SK-N-SH treated with all-trans-retinoic acid at 6 μM for 48 hours (cell line): ENCODE data around the gene DPY19L3.

Source experiments
- ATAC-seq: fragments of 200-7000 bp; cut with Tn5 transposase; 3 replicates; pipeline ENCODE4 v1.9.1; 2020; ENCODE audit warnings: mild to moderate bottlenecking, moderate library complexity
- ARNTL ChIP-seq: fragments of 450-650 bp; formaldehyde crosslinking; IDR thresholded peaks from 2 replicates; pipeline ENCODE4 v1.5.0; 2020; ENCODE audit warnings: low read depth, mild to moderate bottlenecking, moderate library complexity, borderline replicate concordance
- BACH2 ChIP-seq: fragments of 250-450 bp; sonication (Bioruptor Pico); IDR thresholded peaks from 2 replicates; pipeline ENCODE4 v1.9.0; 2021; ENCODE audit warnings: mild to moderate bottlenecking, borderline replicate concordance
- CREB5 ChIP-seq: fragments of 250-450 bp; sonication (Bioruptor Pico); IDR thresholded peaks from 2 replicates; pipeline ENCODE4 v1.5.1; 2020; ENCODE audit warnings: low read depth, mild to moderate bottlenecking, moderate library complexity
- CSRNP3 ChIP-seq: fragments of 250-450 bp; sonication (Bioruptor Pico); IDR thresholded peaks from 2 replicates; pipeline ENCODE4 v1.5.1; 2021; ENCODE audit warnings: mild to moderate bottlenecking, moderate library complexity
- ESRRG ChIP-seq: fragments of 250-450 bp; sonication (Bioruptor Pico); IDR thresholded peaks from 2 replicates; pipeline ENCODE4 v1.6.1; 2021; ENCODE audit warnings: mild to moderate bottlenecking
- GLIS3 ChIP-seq: fragments of 250-450 bp; sonication (Bioruptor Pico); IDR thresholded peaks from 2 replicates; pipeline ENCODE4 v1.5.0; 2020; ENCODE audit warnings: mild to moderate bottlenecking, moderate library complexity
- ISL1 ChIP-seq: fragments of 250-450 bp; sonication (Bioruptor Pico); IDR thresholded peaks from 2 replicates; pipeline ENCODE4 v2.1.2; 2022; ENCODE audit warnings: mild to moderate bottlenecking, moderate library complexity
- OSR1 ChIP-seq: fragments of 250-450 bp; sonication (Bioruptor Pico); IDR thresholded peaks from 2 replicates; pipeline ENCODE4 v1.8.0; 2022; ENCODE audit warnings: moderate library complexity, mild to moderate bottlenecking, inconsistent platforms
- PATZ1 ChIP-seq: fragments of 250-450 bp; sonication (Bioruptor Pico); IDR thresholded peaks from 2 replicates; pipeline ENCODE4 v1.8.0; 2020; ENCODE audit warnings: mild to moderate bottlenecking, moderate library complexity, borderline replicate concordance
- POU6F1 ChIP-seq: fragments of 250-450 bp; sonication (Bioruptor Pico); IDR thresholded peaks from 2 replicates; pipeline ENCODE4 v1.8.0; 2021; ENCODE audit warnings: low read depth, mild to moderate bottlenecking, moderate library complexity, borderline replicate concordance
- PPARA ChIP-seq: fragments of 250-450 bp; sonication (Bioruptor Pico); IDR thresholded peaks from 2 replicates; pipeline ENCODE4 v1.5.0; 2020; ENCODE audit warnings: mild to moderate bottlenecking, borderline replicate concordance
- RARB ChIP-seq: fragments of 250-450 bp; sonication (Bioruptor Pico); IDR thresholded peaks from 2 replicates; pipeline ENCODE4 v1.8.0; 2021; ENCODE audit warnings: mild to moderate bottlenecking, moderate library complexity
- SNAI2 ChIP-seq: fragments of 250-450 bp; sonication (Bioruptor Pico); IDR thresholded peaks from 2 replicates; pipeline ENCODE4 v1.5.0; 2020; ENCODE audit warnings: mild to moderate bottlenecking, moderate library complexity
- TCF4 ChIP-seq: fragments of 250-450 bp; sonication (Bioruptor Pico); IDR thresholded peaks from 2 replicates; pipeline ENCODE4 v1.8.0; 2021; ENCODE audit warnings: mild to moderate bottlenecking, moderate library complexity, borderline replicate concordance
- TOX ChIP-seq: fragments of 250-450 bp; sonication (Bioruptor Pico); IDR thresholded peaks from 2 replicates; pipeline ENCODE4 v1.8.0; 2021; ENCODE audit warnings: mild to moderate bottlenecking, moderate library complexity, borderline replicate concordance
- TSHZ2 ChIP-seq: fragments of 250-450 bp; sonication (Bioruptor Pico); IDR thresholded peaks from 2 replicates; pipeline ENCODE4 v1.5.0; 2020; ENCODE audit warnings: mild to moderate bottlenecking, moderate library complexity
- ZC3H10 ChIP-seq: fragments of 250-450 bp; sonication (Bioruptor Pico); IDR thresholded peaks from 2 replicates; pipeline ENCODE4 v1.5.1; 2021; ENCODE audit warnings: mild to moderate bottlenecking, moderate library complexity
- ZFP3 ChIP-seq: fragments of 250-450 bp; sonication (Bioruptor Pico); IDR thresholded peaks from 2 replicates; pipeline ENCODE4 v1.5.0; 2020; ENCODE audit warnings: mild to moderate bottlenecking, moderate library complexity
- ZFP30 ChIP-seq: fragments of 450-650 bp; formaldehyde crosslinking; IDR thresholded peaks from 2 replicates; pipeline ENCODE4 v1.5.0; 2022; ENCODE audit warnings: mild to moderate bottlenecking, moderate library complexity
- ZNF565 ChIP-seq: fragments of 450-650 bp; formaldehyde crosslinking; conservative IDR thresholded peaks from 2 replicates; pipeline ENCODE4 v1.5.0; 2020; ENCODE audit warnings: low read depth, mild to moderate bottlenecking, moderate library complexity
- ZNF70 ChIP-seq: fragments of 450-650 bp; formaldehyde crosslinking; IDR thresholded peaks from 2 replicates; pipeline ENCODE4 v1.5.0; 2020; ENCODE audit warnings: mild to moderate bottlenecking, moderate library complexity
- ZNF8 ChIP-seq: fragments of 450-650 bp; formaldehyde crosslinking; IDR thresholded peaks from 2 replicates; pipeline ENCODE4 v1.5.0; 2020; ENCODE audit warnings: mild to moderate bottlenecking, moderate library complexity

The DPY19L3 gene

GRCh38 chr19:32456406-32456805 lies 50.8 kb downstream of the DPY19L3 start:
- no peak for TF ChIP-seq SNAI2
- TF ChIP-seq CREB5, result no peak
- TF ChIP-seq ZNF8 (CRISPR knock-in tag), result no peak
- no peak for TF ChIP-seq ARNTL
- no peak for TF ChIP-seq TOX (CRISPR knock-in tag)
- TF ChIP-seq PATZ1 (CRISPR knock-in tag), result no peak
- no peak for TF ChIP-seq BACH2 (CRISPR knock-in tag)
- TF ChIP-seq RARB (CRISPR knock-in tag), result no peak
- TF ChIP-seq ZNF70 (CRISPR knock-in tag), result no peak
- TF ChIP-seq ZC3H10, result no peak
- no peak for TF ChIP-seq TSHZ2 (CRISPR knock-in tag)
- TF ChIP-seq ZFP3 (CRISPR knock-in tag), result no peak
- TF ChIP-seq OSR1, result no peak
- no peak for TF ChIP-seq TCF4 (CRISPR knock-in tag)
- no peak for TF ChIP-seq ISL1 (CRISPR knock-in tag)
- no peak for TF ChIP-seq ZFP30
- TF ChIP-seq CSRNP3 (CRISPR knock-in tag), result no peak
- TF ChIP-seq ZNF565 (CRISPR knock-in tag), result no peak
- TF ChIP-seq POU6F1 (CRISPR knock-in tag), result no peak
- no peak for TF ChIP-seq PPARA (CRISPR knock-in tag)
- no peak for ATAC-seq

GRCh38 chr19:32457571-32458158 lies 52.1 kb downstream of the DPY19L3 start:
- TF ChIP-seq ZNF70 (CRISPR knock-in tag) (no peak), ZNF565 (CRISPR knock-in tag) (no peak), GLIS3 (CRISPR knock-in tag) (no peak)
- ATAC-seq, result no peak

GRCh38 chr19:32458500-32459123 lies 53.0 kb downstream of the DPY19L3 start:
- ATAC-seq, result no peak
- no peak for TF ChIP-seq ZNF70 (CRISPR knock-in tag)
- no peak for TF ChIP-seq ESRRG (CRISPR knock-in tag)
- no peak for TF ChIP-seq TOX (CRISPR knock-in tag)
- no peak for TF ChIP-seq ARNTL
- TF ChIP-seq CREB5, result no peak
- no peak for TF ChIP-seq ZC3H10
- no peak for TF ChIP-seq POU6F1 (CRISPR knock-in tag)
- TF ChIP-seq GLIS3 (CRISPR knock-in tag), result no peak
- no peak for TF ChIP-seq OSR1
- no peak for TF ChIP-seq TSHZ2 (CRISPR knock-in tag)
